ENCODE results near the gene CNIH3. TPM values are rescaled to one million over a fixed set of nuclear protein-coding genes. Genes with fewer than 3 reads are reported as not detected.

The CNIH3 gene
- total RNA-seq, 1 donor from 2014 or later = 3.1 TPM

DNA sequence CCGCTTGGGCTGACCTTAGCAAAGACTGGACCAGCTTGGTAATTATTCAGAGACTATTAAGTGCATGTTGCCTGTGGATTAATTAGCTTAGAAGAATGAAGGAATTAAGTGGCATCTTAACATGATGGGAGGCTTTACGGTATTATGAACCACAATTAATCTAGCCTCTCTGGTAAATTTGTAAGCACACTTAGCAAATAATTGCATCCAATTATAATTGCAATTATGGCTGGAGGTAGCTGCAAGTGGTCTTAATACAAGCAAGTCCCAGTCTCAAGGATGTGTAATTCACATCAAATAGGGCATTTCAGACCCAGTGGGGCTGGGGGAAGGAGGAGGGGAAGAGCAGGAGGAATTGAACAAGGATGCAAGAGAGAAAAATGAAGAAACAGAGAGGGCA is 151.6 kb downstream of the CNIH3 start:
- DNase-seq (ENCODE audit: extremely low read depth, low read depth, low spot score) = no peak

DNA sequence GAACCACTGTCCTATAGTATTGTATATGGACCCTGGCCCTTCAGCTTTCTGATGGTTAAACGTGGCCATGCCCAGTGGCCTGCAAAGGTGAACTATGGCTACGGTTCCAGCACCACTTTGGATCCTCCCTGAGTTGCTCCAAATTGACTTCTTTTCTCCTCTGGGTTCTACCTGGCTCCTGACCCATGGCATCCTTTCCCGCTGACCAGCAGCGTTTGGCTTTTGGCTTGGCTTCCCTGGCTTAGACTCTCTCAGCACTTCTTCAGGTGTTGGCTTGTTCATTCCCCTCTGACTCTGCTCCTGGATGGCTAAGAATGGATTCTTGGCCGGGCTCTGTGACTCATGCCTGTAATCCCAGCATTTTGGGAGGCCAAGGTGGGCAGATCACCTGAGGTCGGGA is 152.9 kb downstream of the CNIH3 start:
- no peak for DNase-seq (ENCODE audit: extremely low read depth, low read depth, low spot score)

DNA sequence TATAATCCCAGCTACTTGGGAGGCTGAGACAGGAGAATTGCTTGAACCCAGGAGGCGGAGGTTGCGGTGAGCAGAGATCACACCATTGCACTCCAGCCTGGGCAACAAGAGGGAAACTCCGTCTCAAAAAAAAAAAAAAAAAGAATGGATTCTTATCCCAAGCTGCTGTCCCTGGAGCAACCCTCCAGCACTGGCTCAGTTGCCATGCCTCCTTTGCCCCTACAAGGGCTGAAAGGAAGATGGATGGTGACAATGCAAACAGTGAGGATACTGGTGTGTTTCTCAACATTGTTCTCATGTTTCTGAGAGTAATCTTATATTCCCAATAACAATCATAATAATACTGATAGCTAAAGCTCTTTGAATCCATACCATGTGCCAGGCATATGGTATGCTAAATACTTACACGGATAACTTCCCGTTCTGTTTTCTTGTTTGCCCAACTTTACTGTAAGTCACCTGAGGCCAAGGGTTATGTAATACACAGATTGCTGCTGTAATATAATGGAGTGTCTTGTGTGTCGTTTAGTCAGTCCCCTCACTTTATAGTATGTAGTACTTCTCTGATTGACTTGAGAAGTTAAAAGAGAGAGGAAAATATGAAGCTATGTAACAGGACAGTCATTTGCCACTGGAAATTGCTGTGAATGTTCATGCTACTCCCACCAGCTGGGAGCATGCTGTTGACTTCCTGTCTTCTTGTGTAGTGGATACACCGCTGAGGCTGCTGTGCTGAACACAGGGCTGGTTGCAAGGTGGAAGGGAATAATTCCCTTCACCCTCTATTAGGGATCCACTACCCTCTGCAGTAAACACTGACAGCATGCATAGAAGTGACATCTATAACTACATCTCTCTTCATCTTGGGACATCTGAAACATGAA is 153.6 kb downstream of the CNIH3 start:
- no peak for DNase-seq (ENCODE audit: extremely low read depth, low read depth, low spot score)

DNA sequence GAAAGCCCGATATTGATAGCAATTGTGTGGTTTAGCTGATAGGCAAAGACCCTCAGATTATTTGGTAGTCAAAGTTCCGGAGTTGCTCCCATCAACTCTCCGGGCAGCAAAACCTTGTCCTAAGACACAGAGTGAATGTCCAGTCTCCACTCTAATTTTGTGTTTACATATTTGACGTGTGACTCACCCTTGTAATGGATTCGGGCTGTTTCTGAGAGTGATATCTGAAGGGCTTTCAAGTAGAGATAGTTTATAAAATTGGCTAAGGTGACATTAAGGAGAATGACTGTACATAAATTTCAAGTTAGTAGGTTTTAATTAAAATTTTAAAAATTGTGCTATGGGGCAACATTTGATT is 154.2 kb downstream of the CNIH3 start:
- DNase-seq (ENCODE audit: extremely low read depth, low read depth, low spot score) = no peak

GRCh38 chr1:224773646-224774045 is 157.5 kb downstream of the CNIH3 start:
- no peak for DNase-seq (ENCODE audit: extremely low read depth, low read depth, low spot score)

DNA sequence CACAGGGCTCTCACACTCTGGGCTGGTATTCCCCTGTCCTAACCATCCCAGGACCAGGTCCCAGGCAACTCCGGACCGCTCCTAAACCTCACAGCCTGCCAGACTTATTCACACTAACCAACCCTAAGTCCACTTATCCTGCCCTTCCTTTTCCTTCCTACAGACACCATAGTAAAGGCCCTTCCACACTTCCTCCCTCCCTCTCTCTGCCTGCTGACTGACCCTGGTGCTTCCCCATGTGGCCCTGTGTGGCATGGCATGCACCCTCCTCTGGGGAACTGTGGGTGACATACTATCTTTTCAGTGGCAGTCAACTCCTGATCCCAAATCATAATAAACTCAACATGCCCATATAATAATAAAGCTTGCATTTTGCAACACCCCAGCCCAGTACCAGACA is 158.3 kb downstream of the CNIH3 start:
- DNase-seq (ENCODE audit: extremely low read depth, low read depth, low spot score) = no peak

DNA sequence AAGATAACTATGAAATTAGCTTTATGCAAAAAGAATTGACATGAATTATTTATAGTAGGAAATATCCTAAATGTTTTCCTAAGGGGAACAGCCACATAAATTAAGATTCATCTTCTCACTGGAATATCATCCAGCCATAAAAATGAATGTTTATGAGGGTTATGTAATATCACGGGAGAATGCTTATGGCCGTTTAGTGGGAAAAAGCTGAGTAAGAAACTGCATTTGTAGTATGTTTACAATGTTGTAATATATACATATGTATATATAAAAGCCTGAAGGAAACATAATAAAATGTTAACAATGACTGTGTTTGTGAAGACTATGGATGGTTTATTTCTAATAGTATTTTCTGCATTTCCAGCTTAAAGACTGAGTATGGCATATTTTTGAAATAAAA is 161.1 kb downstream of the CNIH3 start:
- no peak for DNase-seq (ENCODE audit: extremely low read depth, low read depth, low spot score)

GRCh38 chr1:224779536-224779935 is 163.4 kb downstream of the CNIH3 start:
- no peak for DNase-seq (ENCODE audit: extremely low read depth, low read depth, low spot score)

DNA sequence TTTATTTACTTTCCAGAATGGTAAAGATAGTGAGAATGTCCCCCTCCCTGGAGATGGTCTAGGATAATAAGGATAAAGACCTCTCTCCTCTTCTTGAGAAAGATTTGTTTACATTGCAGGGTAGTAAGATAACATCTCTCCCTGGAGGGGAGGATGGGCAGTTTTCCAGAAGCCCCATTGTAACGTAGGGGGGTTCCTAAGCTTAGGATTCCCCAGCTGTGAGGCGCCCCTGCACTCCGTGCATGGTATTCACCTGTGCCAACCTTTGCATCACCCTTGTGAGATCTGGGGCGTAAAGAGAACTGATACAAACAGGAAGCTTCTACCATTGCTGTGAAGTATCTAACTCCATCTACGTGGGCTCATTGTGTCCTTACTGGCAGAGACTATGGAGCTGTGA is 164.6 kb downstream of the CNIH3 start:
- DNase-seq (ENCODE audit: extremely low read depth, low read depth, low spot score) = no peak

DNA sequence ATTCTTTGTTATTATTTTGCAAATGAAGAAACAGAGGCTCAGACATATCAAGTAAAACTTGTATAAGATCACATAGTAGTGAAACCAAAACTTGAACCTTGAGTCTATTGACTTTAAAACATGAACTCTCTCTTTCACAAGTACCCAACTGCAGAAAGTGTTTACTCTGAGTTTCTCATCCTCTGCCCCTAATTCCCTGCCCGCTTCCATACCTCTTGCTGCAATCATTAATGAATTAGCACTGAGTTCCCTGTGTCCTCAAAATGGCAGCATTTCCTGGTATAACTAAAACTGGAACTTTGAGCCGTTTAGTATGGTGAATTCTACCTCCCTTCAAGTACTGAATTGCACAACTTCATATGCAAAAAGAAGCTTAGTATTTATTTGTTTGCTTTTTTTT is 165.7 kb downstream of the CNIH3 start:
- no peak for DNase-seq (ENCODE audit: extremely low read depth, low read depth, low spot score)

- no peak for DNase-seq (ENCODE audit: extremely low read depth, low read depth, low spot score)
Measured at GRCh38 chr1:224782281-224783000, 166.3 kb downstream of the CNIH3 start.

- DNase-seq (ENCODE audit: extremely low read depth, low read depth, low spot score) = no peak
Measured at GRCh38 chr1:224783006-224783651, 167.0 kb downstream of the CNIH3 start.

DNA sequence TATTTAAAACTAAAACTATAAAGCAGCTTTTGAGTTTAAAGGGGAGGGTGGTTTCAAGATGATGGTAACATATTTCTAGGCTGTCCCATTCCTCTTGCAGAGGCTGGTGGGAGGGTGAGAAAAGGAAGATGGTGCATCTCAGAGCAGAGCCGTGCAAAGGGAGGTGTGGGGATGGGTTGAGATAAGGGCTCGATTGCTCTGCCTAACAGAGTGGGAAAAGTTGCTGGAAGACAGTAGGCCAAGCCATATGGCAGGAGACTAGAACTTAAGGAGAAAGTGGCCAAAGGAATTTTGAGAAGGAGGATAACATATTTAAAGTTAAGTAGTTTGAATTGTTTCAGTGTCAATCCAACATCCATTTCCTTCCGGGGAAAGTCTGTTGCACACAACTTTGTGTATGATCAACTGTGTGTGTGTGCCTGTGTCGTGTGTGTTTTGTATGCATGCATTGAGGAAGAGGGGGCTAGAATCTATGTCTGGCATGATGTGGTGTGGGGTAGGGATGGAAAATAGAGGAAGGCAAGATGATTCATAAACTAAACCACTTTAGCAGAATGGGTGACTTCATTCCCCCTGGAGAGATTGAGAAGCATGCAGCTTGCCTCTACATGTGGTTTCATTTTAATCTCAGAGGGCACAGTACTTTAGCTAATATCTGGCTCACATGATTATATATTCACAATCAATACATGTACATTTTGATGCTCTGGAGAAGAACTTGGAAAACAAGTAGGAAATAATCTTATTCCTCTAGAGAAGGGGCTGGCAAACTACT is 168.3 kb downstream of the CNIH3 start:
- no peak for DNase-seq (ENCODE audit: extremely low read depth, low read depth, low spot score)

GRCh38 chr1:224785040-224785328 is 168.9 kb downstream of the CNIH3 start:
- no peak for DNase-seq (ENCODE audit: extremely low read depth, low read depth, low spot score)

DNA sequence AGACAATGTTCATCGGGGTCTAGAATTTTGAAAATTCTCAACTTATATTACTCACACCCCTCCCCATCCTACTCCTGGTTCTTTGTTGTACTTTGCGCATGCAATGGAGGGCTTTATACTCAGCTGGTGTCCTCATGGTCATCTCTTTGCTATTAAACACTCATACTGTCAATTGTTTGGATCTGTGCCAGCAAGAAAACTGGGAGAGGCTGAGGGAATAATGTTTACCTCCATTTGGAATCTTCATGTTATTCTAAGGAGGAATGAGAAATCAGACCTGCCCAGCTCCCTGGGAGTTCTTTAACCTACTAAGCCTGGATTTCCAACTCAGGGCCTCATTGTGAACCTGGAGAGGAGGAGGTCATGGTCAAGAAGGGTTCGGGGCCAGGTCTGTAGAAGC is 169.5 kb downstream of the CNIH3 start:
- no peak for DNase-seq (ENCODE audit: extremely low read depth, low read depth, low spot score)

DNA sequence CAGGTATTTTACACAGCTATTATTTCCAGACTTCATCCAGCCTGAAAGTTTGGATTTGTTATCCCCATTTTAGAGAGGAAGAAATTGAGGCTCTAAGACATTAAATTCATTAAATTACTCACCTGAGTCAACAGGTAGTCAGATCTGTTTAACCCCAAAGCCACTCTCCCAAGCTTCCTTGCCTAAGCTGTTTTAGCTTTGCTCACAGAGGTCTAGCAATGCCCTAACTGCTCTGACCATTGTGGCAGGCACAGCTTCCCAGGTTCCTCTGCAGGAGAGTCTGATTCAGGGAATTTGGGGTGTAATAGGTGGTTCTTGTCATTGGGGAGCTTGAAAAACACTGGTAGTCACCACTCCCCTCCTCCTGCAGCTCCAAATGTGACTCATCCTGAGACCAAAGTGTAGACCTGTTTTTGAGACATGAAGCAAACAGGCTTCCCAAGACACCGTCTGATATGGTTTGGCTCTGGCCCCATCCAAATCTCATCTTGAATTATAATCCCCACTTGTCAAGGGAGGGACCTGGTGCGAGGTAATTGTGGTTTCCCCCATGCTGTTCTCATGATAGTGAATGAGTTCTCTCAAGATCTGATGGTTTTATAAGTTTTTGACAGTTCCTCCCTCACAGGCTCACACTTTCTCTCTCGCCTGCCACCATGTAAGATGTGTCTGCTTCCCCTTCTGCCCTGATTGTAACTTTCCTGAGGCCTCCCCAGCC is 170.6 kb downstream of the CNIH3 start:
- no peak for DNase-seq (ENCODE audit: extremely low read depth, low read depth, low spot score)

GRCh38 chr1:224789311-224789710 is 173.2 kb downstream of the CNIH3 start:
- DNase-seq (ENCODE audit: extremely low read depth, low read depth, low spot score) = no peak
